ENCODE measurements around the gene PPP2R3B. TPM values are rescaled to one million over a fixed set of nuclear protein-coding genes. Genes with fewer than 3 reads are reported as not detected.

PPP2R3B gene, protein sequence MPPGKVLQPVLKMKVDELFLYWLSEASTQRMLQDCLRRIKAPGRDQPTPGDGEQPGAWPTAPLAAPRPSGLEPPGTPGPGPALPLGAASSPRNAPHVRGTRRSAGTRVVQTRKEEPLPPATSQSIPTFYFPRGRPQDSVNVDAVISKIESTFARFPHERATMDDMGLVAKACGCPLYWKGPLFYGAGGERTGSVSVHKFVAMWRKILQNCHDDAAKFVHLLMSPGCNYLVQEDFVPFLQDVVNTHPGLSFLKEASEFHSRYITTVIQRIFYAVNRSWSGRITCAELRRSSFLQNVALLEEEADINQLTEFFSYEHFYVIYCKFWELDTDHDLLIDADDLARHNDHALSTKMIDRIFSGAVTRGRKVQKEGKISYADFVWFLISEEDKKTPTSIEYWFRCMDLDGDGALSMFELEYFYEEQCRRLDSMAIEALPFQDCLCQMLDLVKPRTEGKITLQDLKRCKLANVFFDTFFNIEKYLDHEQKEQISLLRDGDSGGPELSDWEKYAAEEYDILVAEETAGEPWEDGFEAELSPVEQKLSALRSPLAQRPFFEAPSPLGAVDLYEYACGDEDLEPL
- 18.2 to 25.8 TPM (median 22.6 TPM) in 5 replicates for total RNA-seq (2022; extraction: Qiagen RNA extraction)

DNA sequence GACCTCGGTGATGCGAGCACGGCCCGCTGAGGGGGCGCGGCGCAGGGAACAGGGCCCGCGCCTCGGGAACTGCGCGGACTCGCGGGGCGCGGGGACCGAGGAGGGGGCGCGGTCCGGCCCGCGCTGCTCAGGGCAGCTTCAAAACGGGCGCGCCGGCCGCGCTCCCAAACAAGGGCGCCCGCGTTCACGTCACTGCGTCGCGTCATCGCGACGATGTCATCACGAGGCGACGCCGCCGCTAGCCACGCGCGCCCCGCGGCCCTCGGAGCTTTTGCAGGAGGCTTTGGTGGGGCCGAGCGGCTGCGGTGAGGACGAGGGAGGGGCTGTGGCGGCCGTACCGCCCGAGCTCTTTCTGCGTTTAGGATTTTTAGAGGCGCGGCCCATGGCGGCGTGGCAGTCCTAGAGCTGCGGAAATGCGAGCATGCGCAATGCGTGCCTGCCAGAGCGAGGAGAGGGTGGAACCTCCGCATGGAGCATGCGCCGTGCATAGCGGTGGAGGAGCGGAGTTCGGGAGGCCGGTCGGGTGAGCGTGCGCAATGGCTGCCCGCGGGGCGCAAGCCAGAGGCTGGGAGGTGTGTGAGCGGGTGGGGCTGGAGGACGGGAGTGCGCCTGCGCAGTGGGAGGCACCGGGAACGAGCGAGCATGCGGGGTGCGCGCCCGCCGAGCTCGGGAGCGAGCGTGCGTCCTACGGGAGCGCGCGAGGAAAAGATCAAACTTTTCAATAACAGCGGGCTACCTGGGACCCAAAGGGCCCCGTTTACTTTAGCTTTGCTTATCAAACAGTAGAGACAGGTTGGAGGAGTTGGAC is at the start of gene PPP2R3B:
Gene PPP2R3B, minus strand, starts transcription at position 140 of the 808 bp plus-strand sequence. CDS start 216 bp downstream, outside the sequence.

DNA sequence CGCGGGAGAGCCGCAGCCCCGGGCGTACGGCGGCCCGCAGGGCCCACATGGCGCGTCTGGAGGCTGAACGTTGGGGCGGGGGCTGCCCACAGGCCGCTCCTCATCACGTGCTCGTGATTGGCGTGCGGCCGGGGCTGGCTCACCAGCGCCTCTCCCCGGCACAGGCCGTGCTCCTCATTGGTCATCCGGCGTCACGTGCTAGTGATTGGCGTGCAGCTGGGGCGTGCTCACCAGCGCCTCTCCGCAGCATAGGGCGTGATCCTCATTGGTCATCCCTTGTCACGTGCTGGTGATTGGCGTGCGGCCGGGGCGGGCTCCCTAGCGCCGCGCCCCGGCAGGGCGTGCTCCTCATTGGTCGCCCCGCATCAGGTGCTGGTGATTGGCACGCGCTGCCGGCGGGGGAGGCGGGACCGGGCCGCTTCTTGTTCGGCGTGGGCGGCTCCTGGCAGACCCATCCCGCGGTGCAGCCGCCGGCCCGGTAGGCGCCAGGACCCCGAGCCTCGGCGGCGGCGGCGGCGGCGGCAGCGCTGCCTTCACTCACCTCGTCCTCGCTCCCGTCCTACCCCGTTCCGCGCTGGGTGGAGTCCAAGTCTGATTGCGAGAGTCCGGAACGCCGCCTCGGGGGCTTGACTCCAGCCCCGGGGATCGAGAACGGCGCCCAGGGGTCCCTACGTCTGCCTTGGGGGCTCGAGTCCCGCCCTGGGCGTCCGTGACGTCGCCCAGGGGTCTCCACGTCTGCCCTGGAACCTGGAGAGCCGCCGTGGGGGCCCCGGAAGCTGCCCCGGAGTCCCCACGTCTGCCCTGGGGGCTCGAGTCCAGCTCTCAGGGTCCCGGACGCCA is 67.7 kb downstream of the PPP2R3B start, which contains the start of gene GTPBP6:
Gene GTPBP6, minus strand, starts transcription at position 58 of the 840 bp plus-strand sequence. Its CDS starts 9 bp downstream, at position 49.

Other genes with a start within 250 kb of the PPP2R3B start
- gene PLCXD1, start 105.5 kb downstream of the PPP2R3B start, total RNA-seq (2022; extraction: Qiagen RNA extraction), result 24.7 to 31.1 TPM (median 28.5 TPM) in 5 replicates
- 36.1 to 54.8 TPM (median 51.4 TPM) in 5 replicates for gene GTPBP6, start 68.1 kb downstream of the PPP2R3B start, total RNA-seq (2022; extraction: Qiagen RNA extraction)
- 0.02 TPM in 4 of 5 replicates, not detected in the other for gene SHOX, start 243.9 kb upstream of the PPP2R3B start, total RNA-seq (2022; extraction: Qiagen RNA extraction)